LHCN-M2 (cell line): ENCODE results near the gene SP100. TPM values are rescaled to one million over a fixed set of nuclear protein-coding genes. Genes with fewer than 3 reads are reported as not detected.

Experiments
- DNase-seq: peaks from one replicate; pipeline ENCODE4 v3.0.0-alpha.2; 2012; ENCODE audit warnings: low read depth
- total RNA-seq: library from RNA; depleted of rRNA; stranded (reverse); fragments of >200 nt; gene quantifications from 2 replicates; pipeline ENCODE4 v1.2.3, GENCODE V29; 2014

The SP100 gene
- total RNA-seq, 1 experiment from 2014 or later, result 67.5 TPM

DNA sequence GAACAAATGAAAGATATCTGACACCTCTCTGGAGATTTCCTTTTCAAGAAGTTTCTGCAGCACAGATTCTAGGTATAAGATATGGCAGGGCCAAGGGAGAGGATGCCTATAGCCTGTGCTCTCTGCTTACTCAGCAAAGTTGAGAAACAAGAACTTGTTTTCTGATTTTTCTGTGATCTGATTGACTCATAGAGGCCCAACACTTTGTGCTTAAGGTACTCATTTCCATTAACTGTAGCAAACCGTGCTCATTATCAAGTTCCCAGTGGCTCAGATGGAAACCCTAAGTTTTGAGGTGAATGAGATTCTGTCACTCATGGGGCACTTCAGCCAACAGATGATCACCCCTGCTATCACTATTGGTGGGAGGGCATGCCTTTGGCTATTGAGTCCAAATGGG lies 124.3 kb downstream of the SP100 start:
- no peak for DNase-seq

DNA sequence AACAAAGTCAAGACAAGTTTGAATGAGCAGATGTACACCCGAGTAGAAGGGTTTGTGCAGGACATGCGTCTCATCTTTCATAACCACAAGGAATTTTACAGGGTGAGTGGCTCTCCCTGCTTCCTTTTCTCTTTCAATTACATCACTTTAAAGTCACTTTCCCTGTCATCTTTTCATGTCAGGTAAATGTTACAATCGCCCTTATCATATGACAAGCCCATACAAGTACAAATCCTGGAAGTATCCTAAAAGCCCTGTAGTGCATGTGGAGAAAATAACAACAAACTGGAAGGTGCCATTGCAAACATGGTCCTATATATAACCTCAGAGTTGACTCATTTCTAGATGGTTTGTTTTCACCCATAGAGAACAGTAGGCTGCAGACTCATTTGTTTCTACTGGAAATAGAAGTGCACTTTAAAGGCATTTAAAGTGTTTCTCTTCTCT lies 126.0 kb downstream of the SP100 start:
- peak; percentile 35 for DNase-seq

DNA sequence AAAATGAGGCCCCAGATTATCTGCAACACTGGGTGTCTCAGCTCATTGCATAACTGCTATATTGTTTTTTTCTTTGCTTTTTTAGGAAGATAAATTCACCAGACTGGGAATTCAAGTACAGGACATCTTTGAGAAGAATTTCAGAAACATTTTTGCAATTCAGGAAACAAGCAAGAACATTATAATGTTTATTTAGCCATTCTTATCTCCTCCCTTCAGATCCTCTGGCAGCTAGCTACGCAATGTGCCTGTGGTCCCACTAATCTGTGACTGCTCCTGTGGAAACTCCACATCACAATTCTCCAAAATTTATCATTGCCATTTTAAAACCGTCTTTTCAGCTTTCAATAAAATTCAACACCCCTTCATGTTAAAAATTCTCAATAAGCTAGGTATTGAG lies 126.8 kb downstream of the SP100 start:
- DNase-seq, result no peak

DNA sequence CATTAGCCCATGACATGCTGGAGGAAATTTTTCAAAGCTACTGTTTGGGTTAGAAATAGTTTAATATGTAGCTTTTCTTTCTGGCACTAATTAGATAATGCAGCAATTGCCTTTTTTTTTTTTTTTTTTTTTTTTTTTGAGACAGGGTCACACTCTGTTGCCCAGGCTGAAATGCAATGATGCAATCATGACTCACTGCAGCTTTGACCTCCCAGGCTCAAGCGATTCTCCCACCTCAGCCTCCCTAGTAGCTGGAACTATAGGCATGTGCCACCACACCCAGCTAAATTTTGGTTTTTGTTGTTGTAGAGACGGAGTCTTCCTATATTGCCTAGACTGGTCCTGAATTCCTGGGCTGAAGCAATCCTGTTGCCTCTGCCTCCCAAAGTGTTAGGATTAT lies 136.2 kb downstream of the SP100 start:
- no peak for DNase-seq

DNA sequence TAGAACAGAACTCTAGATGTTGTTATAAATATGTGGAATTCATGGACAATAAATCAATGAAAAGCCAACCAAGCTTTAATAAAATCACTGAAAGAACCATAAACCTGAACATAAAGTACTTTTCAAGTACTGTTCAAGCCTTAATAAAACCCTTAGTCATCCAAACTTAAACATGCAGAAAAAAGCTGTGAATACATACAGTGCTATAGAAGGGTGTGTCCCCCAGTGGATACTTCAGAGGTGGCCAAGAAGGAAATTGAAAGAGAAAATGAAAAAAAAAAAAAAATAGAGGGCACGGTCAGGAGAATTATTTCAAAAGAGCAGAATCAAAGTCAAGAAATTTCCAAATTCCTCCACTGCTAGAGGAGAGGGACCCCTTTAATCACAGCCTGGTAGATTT lies 141.1 kb downstream of the SP100 start:
- no peak for DNase-seq

DNA sequence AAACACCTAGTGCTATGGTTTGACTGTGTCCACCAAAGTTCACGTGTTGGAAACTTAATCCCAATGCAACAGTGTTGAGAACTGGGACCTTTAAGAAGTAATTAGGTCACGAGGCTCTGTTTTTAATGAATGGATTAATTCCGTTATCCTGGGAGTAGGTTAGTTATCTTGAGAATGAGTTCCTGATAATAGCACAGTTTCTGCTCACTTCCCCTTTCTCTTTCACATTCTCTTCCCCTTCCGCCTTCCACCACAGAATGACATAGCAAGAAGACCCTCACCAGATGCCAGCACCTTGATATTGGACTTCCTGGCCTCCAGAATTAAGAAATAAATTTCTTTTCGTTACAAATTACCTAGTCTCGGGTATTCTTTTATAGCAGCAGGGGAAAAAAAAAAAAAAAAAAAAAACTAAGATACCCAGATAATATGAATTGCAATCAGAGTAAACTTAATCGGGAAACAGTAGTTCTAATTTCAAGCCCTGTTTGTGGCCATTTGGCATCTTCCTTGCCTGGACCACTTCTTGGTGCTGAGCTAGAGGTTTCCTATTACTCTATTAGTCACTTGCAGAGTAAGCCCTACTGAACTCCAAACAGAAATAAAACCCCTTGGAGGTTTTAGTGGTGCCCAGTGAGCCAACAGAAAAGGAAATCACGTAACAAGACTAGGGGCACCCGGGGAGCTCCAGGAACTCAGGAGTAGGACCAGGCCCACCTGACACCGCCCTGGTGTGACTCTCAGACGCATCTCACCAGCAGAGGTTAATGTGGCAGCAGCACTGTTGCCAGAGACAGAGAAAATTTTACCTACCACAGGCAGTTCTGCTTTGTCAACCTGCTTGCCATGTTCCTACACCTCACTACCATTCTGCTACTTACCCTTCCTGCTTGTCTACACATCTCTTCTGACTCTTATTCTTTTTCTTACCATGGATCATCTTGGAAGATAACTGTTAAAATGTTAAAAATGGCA lies 149.1 kb downstream of the SP100 start:
- peak; percentile 11 for DNase-seq

DNA sequence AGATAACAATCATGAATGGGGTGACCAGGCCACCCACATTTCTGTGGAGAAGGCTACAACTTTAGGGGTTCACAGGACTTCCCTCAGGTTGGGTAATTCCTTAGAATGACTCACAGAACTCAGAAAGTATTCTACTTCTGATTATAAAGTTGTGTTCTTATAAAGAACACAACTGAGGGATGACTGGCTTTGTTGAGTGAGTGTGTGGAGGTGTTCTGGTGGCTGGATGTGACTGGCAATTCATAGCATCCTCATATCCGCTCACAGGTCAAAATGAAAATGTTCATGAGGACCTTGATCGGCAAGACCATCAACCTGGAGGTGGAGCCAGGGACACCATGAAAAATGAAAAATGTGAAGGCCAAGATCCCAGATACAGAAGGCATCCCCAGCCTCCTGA lies 153.3 kb downstream of the SP100 start:
- DNase-seq, result no peak

DNA sequence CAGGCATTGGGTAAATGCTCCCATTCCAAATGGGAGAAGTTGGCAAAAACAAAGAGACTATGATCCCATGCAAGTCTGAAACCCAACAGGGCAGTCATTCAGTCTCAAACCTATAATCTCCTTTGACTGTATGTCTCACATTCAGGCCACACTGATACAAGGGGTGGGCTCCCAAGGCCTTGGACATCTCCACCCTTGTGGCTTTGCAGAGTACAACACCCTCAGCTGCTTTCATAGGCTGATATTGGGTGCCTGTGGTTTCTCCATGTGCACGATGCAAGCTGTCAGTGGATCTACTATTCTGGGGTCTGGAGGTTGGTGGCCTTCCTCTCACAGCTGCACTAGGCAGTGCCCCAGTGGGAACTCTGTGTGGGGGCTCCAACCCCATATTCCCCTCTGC lies 155.0 kb downstream of the SP100 start:
- DNase-seq, result no peak

DNA sequence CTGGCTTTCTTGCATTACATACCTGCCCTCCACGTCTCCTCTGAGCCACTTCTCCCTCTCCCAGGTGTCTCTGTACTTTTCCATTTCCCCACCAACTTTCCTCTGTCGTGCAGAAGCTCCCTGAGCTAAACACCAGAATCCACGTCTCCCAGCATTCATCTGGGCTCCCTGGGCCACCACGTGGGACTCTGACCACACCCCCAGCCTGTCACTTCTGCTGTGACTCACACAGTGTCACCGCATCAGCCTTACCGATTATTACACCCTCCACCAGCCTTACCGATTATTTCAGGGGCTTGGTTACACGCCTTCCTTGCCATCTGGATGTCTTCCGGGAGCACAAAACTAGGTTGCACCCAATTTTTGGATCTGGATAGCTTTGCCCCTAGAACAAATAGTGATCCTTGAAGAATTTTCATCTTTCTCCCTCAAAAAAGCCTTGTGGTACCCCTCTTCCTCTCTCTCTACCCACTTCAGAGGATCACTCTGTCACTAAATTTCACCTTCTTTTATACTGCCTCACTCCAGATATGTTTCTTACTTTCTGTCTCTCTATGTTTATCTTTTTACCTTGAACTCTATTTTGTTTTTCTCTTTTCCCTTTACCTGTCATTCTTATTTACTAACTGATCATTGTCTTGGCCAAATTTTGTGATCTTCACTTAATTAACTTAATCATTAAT lies 159.8 kb downstream of the SP100 start:
- no peak for DNase-seq

DNA sequence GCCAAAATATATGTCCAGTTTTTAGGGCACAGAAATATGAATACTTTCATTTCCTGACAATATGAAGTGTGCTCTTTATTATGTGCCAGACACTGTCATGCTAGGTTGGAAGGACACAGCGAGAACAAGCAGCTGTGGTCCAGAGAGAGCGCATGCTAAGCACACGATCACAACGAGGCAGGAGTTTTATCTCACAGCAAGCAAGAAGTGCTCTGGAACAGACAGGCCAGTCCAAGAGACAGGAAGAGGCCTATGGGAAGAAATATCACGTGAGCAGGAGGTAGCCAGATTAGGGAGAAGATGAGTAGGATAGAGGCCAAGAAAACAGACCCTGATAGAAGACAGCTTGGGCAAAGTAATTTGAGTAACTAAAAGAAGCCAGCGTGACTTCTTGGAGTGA lies 161.1 kb downstream of the SP100 start:
- no peak for DNase-seq

DNA sequence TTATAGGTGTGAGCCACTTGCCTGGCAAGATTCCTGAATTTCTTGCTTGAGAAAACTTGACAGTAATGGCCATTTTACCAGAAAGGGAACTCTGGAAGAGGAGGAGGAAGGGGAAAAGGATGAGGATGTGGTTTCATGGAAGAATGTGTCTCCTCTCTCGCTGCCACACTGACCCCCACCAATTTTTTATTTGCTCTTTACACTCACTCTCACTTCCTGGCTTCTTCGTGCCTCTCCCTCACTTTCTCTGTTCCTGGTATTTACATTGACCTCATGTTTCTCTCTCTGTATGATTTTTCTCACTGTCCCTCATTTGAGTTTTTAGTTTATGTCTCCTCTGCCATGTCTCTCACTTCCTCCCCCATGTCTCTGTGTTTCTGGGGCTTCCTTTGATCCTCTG lies 162.1 kb downstream of the SP100 start:
- no peak for DNase-seq

DNA sequence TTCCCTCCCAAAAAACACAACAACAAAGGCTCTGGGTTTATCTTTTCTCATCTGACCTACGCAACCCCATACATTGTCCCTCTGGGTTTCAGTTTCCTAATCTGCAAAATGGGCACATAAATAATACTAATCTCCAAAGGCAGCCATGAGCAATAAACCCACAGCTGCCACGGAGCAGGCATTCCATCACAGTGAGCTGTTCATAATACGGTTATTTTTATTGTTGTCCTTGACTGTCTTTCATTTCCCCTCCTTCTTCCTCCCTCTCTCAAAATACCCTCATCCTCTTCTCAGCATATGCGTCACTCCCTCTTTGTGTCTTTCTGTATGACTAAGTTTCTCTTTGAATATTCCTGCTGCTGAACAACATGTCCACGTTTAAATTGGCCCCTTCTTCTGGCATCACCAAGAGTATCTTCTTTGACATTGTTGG lies 166.9 kb downstream of the SP100 start:
- peak; percentile 52 for DNase-seq

DNA sequence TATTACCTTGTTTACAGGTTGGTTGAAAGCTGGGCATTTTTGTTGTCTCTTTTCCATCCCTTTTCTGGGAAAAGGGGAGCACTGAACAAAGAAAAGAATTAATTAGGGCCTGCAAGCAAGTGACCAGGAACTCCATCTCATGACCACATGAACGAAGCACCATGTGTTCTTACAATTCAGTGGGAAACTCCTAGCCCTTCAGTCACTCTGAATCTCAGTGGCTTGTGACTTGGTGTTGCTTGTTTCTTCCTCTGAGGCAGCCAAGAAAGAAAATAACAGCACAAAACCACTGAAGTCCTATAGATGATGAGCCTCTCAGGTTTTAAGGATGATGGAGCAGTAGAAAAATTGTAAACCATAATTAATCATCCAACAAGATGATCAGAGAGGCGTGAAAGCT lies 167.6 kb downstream of the SP100 start:
- no peak for DNase-seq

DNA sequence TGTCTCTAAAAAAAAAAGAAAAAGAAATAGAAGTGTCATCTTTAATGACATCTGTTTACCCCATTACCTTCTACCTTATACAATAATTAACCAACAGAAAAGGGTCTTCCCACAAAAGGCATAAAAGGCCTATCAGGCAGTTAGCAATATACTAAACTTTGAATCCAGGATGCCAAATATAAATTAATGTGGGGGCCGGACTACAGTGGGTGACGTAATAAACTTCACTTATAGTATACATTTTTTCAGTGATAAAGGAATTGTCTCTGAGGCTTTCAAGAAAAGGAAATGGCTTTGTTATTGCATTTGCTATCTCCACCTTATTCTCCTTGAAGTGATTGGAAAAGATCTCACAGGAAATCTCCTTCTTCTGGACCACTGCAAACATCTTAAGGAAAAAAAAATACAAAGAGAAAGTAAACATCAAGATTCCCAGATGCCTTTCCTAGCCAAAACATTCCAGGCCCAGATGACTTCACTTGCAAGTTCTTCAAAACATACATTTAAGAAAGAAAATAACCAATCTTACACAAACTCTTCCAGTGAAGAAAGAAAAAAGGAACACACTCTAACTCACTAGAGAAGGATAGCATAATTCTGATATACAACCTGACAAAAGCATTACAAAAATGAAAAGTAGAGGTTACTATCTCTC lies 170.5 kb downstream of the SP100 start:
- no peak for DNase-seq

DNA sequence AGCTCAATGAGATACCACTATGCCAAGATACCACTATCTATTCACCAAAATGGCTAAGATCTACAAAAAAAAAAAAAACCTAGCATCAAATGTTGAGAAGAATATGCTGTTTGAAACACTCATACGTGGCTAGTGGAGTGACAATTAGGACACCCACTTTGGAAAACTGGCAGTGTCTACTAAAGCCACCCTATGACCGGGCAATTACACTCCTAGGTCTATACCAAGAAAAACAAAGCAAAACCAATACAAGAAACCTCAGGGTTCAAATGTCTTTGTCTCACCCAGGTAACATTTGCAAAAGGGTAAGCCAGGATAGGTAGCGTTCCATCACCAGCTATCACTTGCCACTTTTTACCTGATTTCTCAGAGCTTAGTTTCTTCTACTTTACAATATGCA lies 173.0 kb downstream of the SP100 start:
- no peak for DNase-seq

DNA sequence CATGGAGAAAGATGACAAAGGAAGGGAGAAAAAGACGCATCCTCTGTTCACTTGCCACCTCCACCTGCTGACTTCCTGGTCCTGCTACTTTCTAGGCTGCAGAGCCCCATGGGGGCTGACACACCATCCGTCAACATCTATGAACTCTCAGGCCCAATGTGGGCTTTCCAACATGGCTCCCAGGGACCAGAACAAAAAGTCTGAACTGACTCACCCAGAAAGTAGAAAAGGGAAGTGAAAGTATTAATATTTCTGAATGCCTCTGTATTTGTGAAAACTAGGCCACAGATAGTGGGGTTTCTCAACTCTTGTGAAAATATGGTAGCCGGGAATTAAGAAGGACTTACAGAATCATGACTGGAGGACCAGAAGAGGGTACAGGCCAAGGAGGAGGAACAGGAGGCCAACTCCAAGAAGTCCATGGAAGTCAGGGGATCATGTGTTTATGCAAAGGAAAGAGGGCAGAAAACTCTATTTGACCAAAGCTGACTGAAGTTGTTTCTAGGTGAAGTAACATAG lies 173.6 kb downstream of the SP100 start:
- no peak for DNase-seq

DNA sequence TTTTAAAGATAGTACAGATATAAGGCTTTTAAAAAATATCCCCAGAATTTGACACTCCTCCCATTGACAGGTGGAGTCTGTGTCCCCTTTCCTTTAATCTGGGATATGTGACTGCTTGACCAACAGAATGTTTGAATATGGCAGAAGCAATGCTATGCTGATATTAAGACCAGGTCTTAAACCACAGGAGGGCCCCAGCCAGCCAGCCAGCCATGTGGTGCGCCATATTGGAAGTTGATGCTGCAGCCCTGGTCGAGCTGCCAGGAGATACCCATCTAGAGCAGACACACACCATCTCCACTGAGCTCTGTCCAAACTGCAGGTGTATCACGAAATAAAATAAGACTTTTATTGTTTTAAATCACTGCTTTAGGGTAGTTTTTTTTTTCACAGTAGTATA lies 174.3 kb downstream of the SP100 start:
- DNase-seq, result no peak

DNA sequence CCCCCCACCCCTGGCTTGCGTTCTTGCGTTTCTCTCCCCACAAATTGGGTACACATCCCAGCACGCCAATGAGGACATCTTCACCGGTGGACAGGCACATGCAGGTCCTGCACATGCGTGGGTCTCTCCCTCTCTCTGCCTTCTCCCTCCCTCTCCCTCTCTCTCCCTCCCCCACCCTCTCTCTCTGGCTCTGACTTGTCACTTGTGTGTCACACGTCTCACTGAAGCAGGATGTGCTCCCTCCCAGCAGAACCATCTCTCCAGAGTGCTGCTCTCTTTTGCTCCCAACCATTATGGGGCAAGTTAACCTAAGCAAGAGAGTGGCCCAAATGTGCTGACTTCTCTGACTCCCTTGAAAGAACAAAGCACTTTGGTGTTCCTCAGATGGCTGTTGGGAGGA lies 175.8 kb downstream of the SP100 start:
- DNase-seq, result no peak

DNA sequence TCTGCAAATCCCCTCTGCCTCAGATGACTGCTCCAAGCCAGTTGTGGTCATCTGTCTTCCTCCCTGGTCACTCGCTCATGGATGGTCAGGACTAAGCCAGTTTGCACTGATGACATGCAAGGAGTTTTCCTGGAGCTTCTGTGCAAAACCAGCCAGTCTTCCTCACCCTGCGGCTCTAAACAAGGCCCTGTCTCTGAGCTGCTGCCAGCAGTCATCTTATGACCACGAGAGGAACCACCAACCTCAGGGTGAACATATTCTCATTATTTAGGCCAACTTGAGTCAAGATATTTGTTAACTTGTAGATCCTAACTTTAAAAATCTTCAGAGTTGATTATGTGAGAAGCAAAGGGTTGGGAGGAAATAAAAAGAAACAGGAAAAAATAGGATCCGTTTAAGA lies 176.8 kb downstream of the SP100 start:
- DNase-seq, result no peak
